Measurements from ENCODE around the gene TRIM33.

DNA sequence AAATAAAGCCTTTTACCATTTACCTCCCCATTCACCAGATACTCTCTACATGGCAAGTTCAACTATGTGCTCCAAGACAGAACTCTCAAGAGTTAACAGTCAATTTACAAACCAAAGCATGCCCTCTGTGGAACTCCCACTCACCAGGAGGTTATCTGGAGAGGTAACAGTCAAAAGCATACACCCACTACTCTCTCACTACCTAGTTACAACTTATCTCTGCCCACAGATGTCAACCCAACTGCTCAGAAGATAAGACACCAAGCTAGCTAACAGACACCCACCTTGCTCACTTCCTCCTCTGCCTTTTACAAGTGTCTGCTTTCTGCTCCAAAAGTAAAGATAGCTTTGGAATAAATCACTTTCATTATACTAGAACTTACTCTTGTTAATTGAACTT lies 131.0 kb downstream of the TRIM33 start:
- no peak for TF ChIP-seq EP300 (IDR thresholded peaks at IDR 0.05; ENCODE audit: borderline replicate concordance in 1 of 2, low read depth in 1 of 2, low read length in 1 of 2)
- no peak for TF ChIP-seq NFIC (IDR thresholded peaks at IDR 0.05; ENCODE audit: borderline replicate concordance)
- no peak for TF ChIP-seq POLR2AphosphoS5 (IDR thresholded peaks at IDR 0.05; ENCODE audit: low read depth, low read length)
